Omental fat pad (tissue), 4 donors: Measurements from ENCODE around the gene GTPBP2. TPM values are rescaled to one million over a fixed set of nuclear protein-coding genes. Genes with fewer than 3 reads are reported as not detected.

Source experiments
- ATAC-seq: fragments of 150-250 bp; one replicate; pipeline ENCODE4 v1.9.1; 2016; ENCODE audit warnings: mild to moderate bottlenecking, moderate library complexity; ENCODE audit not compliant: low FRiP score
- DNase-seq: peaks from one replicate; pipeline ENCODE4 v3.0.0-alpha.2; 2019; ENCODE audit warnings: low spot score
- total RNA-seq, 4 donors: library from RNA; depleted of rRNA; stranded (reverse); fragments of >200 nt; gene quantifications; one replicate each; pipeline ENCODE4 v1.1.0, GENCODE V29; 2016
- TF ChIP-seq, protein P1 (sequence below), 3 donors: fragments of 450-650 bp; IDR thresholded peaks; one replicate each; pipeline ENCODE4 v1.5.1; 2016 to 2017; ENCODE audit warnings: antibody characterized with exemption in 3 of 3, mild to moderate bottlenecking in 3 of 3, moderate library complexity in 2 of 3

Gene GTPBP2
- total RNA-seq, 4 donors from 2014 or later, result 37.5 to 65.7 (median 44.0) TPM

GRCh38 chr6:43588194-43588593, 40.9 kb downstream of the GTPBP2 start:
- ATAC-seq, result no peak

DNA sequence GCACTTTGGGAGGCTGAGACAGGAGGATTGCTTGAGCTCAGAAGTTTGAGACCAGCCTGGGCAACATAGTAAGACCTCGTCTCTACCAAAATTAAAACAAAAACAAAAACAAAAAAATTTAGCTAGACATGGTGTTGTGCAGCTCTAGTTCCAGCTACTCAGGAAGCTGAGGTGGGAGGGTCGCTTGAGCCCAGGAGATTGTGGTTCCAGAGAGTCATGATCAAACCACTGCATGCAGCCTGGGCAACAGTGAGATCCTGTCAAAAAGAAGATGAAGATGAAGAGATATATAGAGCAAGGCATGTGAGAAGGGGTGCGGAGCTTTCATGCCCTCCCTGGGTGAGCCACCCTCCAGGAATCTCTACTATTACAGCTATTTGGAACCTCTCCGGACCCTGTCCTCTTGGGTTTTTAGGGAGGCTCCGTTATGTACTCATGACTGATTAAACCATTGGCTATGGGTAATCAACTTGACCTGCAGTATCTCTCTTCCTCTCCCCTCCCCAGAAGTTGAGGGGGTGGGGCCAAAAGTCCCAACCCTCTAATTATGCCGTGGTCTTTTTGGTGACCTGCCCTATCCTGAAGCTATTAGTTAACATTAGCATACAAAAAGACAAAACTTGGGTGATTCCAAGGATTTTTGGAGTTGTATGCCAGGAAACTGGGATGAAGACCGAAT, 44.0 kb downstream of the GTPBP2 start:
- ATAC-seq, result peak; percentile 92
- no peak for DNase-seq
- TF ChIP-seq, protein P1, sequence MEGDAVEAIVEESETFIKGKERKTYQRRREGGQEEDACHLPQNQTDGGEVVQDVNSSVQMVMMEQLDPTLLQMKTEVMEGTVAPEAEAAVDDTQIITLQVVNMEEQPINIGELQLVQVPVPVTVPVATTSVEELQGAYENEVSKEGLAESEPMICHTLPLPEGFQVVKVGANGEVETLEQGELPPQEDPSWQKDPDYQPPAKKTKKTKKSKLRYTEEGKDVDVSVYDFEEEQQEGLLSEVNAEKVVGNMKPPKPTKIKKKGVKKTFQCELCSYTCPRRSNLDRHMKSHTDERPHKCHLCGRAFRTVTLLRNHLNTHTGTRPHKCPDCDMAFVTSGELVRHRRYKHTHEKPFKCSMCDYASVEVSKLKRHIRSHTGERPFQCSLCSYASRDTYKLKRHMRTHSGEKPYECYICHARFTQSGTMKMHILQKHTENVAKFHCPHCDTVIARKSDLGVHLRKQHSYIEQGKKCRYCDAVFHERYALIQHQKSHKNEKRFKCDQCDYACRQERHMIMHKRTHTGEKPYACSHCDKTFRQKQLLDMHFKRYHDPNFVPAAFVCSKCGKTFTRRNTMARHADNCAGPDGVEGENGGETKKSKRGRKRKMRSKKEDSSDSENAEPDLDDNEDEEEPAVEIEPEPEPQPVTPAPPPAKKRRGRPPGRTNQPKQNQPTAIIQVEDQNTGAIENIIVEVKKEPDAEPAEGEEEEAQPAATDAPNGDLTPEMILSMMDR (IDR thresholded peaks at IDR 0.05), result no peak

More at GRCh38 chr6:43588194-43588593, 40.9 kb downstream of the GTPBP2 start:
- no peak for DNase-seq
- TF ChIP-seq, protein P1 (IDR thresholded peaks at IDR 0.05), result no peak

GRCh38 chr6:43582911-43583310, 46.2 kb downstream of the GTPBP2 start:
- ATAC-seq (no peak), DNase-seq (no peak)
- TF ChIP-seq, protein P1 (IDR thresholded peaks at IDR 0.05), result no peak

DNA sequence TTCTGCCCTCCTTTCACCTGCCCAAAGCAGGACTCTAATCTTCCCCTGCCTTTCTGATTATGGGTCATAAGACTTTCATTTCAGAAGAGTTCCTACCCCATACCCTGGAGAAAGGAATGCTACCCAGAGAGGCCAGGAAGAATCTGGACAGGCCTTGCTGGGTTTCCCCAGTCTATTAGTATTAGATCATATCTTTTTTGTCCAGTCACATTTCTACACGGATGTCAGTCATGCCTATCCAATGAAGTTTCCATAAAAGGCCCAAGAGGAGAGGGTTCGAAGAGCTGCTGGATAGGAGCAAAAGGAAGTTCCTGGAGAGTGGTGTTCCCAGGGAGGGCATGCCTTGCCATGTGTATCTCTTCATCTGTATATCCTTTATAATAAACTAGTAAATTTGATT, 49.9 kb downstream of the GTPBP2 start:
- ATAC-seq, result no peak
- no peak for DNase-seq
- TF ChIP-seq, protein P1 (IDR thresholded peaks at IDR 0.05), result no peak

DNA sequence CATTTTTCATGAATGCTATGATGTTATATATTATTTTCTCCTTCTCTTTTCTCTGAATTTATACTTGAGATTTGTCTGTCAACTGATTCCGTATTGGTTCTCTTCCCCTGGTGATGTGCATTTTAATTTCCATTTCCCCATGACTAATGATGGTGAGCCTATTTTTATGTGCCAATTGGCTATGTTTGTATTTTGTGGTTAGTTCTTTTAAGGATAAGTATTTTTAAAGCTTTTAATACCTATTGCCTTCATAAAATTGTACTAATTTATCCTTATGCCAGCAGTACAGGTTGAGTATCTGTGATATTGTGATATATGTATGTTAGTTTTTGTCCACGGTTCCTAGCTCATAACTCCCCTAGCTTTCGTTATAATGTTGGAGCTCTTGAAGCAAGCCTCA, 50.3 kb downstream of the GTPBP2 start:
- ATAC-seq, result no peak

DNA sequence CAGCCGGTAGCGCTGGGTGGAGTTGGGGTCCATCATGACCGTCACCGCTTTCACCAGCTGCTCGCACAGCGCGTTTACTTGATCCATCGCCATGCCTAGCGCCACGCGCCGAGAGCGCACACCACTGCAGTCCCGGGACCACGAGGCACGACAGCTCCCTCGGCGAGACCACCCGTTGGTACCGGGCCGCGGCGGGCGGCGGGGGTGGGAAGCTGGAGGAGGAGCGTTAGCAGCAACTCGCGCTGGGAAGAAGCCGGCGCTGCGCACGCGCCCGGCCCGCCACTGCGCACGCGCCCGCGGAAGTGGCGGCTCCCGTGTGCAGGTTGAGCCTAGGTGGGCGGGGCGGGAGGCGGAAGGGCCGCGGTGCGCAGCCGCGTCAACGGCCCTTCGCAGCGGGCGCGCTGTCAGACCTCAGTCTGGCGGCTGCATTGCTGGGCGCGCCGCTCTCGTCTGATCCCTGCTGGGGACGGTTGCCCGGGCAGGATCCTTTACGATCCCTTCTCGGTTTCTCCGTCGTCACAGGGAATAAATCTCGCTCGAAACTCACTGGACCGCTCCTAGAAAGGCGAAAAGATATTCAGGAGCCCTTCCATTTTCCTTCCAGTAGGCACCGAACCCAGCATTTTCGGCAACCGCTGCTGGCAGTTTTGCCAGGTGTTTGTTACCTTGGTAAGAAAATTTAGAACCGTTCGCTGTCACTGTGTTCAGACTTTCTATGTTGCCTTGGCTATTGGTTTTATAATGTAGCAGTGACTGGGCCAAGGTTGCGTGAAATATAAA, 53.1 kb downstream of the GTPBP2 start, which contains the start of the genes POLH and XPO5:
Gene POLH (plus strand): TSS at position 414 of the 780 bp plus-strand sequence. CDS start 6,135 bp downstream, outside the sequence.
Gene XPO5 (minus strand): TSS at position 267 of the 780 bp plus-strand sequence. CDS start 174 bp downstream, at position 93.
- TF ChIP-seq, protein P1 (IDR thresholded peaks at IDR 0.05), result no peak
- ATAC-seq, result peak; percentile 97

More for the DNA sequence above, 50.3 kb downstream of the GTPBP2 start:
- no peak for DNase-seq
- TF ChIP-seq, protein P1 (IDR thresholded peaks at IDR 0.05), result no peak

More for the DNA sequence above, 53.1 kb downstream of the GTPBP2 start, which contains the start of the genes POLH and XPO5:
- DNase-seq, result peak; percentile 64
